Nephron progenitor cell (in vitro differentiated cells): ENCODE measurements around the gene IL15.

Experiments used
- DNase-seq: peaks from one replicate; pipeline ENCODE4 v3.0.0; 2021
- H3K27ac Mint-ChIP-seq: 2 replicates; pipeline ENCODE4 v1.8.0; 2021; ENCODE audit warnings: mild to moderate bottlenecking, moderate library complexity, mixed read lengths
- H3K27me3 Mint-ChIP-seq: 2 replicates; pipeline ENCODE4 v1.8.0; 2021; ENCODE audit warnings: mild to moderate bottlenecking, low read depth, mixed read lengths; ENCODE audit not compliant: poor library complexity
- H3K36me3 Mint-ChIP-seq: 2 replicates; pipeline ENCODE4 v1.8.0; 2021; ENCODE audit warnings: low read depth, mixed read lengths
- H3K4me1 Mint-ChIP-seq: 2 replicates; pipeline ENCODE4 v1.8.0; 2021; ENCODE audit warnings: mixed read lengths
- H3K4me3 Mint-ChIP-seq: 2 replicates; pipeline ENCODE4 v1.8.0; 2021; ENCODE audit warnings: mild to moderate bottlenecking, moderate library complexity, mixed read lengths
- H3K9me3 Mint-ChIP-seq: 2 replicates; pipeline ENCODE4 v1.8.0; 2021; ENCODE audit warnings: mild to moderate bottlenecking, moderate library complexity, mixed read lengths
- CTCF ChIP-seq: fragments of 200-600 bp; sonication (generic); IDR thresholded peaks from 2 replicates; pipeline ENCODE4 v1.5.0; 2021; ENCODE audit warnings: antibody characterized with exemption

IL15 gene

GRCh38 chr4:141711211-141711610 is 74.8 kb downstream of the IL15 start:
- Mint-ChIP-seq H3K4me3 (no peak overlapping the region), H3K27me3 (peaks cover 3% of the 10 kb centered on the region), H3K9me3 (peaks cover 15% of the 10 kb centered on the region), H3K36me3 (no peaks in the 10 kb centered on the region), H3K27ac (no peak overlapping the region), H3K4me1 (no peaks in the 10 kb centered on the region)
- peak; percentile 44 for TF ChIP-seq CTCF
- DNase-seq: peak; percentile 6

- H3K27me3 Mint-ChIP-seq: peaks cover 3% of the 10 kb centered on the region
- DNase-seq: no peak
These were observed 76.8 kb downstream of the IL15 start for GRCh38 chr4:141713185-141713584.

GRCh38 chr4:141713771-141714445 is 77.5 kb downstream of the IL15 start:
- no peak overlapping the region for H3K4me3 Mint-ChIP-seq
- H3K4me1 Mint-ChIP-seq: no peaks in the 10 kb centered on the region
- peaks cover 13% of the 10 kb centered on the region for H3K9me3 Mint-ChIP-seq
- peaks cover 3% of the 10 kb centered on the region for H3K27me3 Mint-ChIP-seq
- no peak for DNase-seq
- TF ChIP-seq CTCF: no peak
- H3K27ac Mint-ChIP-seq: no peak overlapping the region
- no peaks in the 10 kb centered on the region for H3K36me3 Mint-ChIP-seq

More at GRCh38 chr4:141713185-141713584, 76.8 kb downstream of the IL15 start:
- Mint-ChIP-seq H3K9me3 (peaks cover 13% of the 10 kb centered on the region), H3K36me3 (no peaks in the 10 kb centered on the region), H3K4me3 (no peak overlapping the region), H3K27ac (no peak overlapping the region), H3K4me1 (no peaks in the 10 kb centered on the region)
- no peak for TF ChIP-seq CTCF

- Mint-ChIP-seq H3K36me3 (no peaks in the 10 kb centered on the region), H3K9me3 (peaks cover 13% of the 10 kb centered on the region), H3K27ac (no peak overlapping the region), H3K27me3 (no peaks in the 10 kb centered on the region), H3K4me1 (no peaks in the 10 kb centered on the region), H3K4me3 (no peak overlapping the region)
- no peak for TF ChIP-seq CTCF
- DNase-seq: no peak
These were observed 83.2 kb downstream of the IL15 start for GRCh38 chr4:141719585-141719984.

- Mint-ChIP-seq H3K27me3 (no peaks in the 10 kb centered on the region), H3K9me3 (peaks cover 13% of the 10 kb centered on the region), H3K36me3 (no peaks in the 10 kb centered on the region), H3K27ac (no peak overlapping the region), H3K4me3 (no peak overlapping the region), H3K4me1 (no peaks in the 10 kb centered on the region)
- TF ChIP-seq CTCF: no peak
- DNase-seq: no peak
These were observed 84.8 kb downstream of the IL15 start for GRCh38 chr4:141721174-141721573.

- no peaks in the 10 kb centered on the region for H3K4me1 Mint-ChIP-seq
- no peak for TF ChIP-seq CTCF
- H3K36me3 Mint-ChIP-seq: no peaks in the 10 kb centered on the region
These were observed 88.3 kb downstream of the IL15 start for GRCh38 chr4:141724646-141725045.

More at GRCh38 chr4:141724646-141725045, 88.3 kb downstream of the IL15 start:
- no peaks in the 10 kb centered on the region for H3K27me3 Mint-ChIP-seq
- no peak overlapping the region for H3K4me3 Mint-ChIP-seq
- no peaks in the 10 kb centered on the region for H3K9me3 Mint-ChIP-seq
- no peak for DNase-seq
- no peak overlapping the region for H3K27ac Mint-ChIP-seq
